Right atrium auricular region (tissue), 2 donors: ENCODE measurements around the gene FAM163A. TPM values are rescaled to one million over a fixed set of nuclear protein-coding genes. Genes with fewer than 3 reads are reported as not detected.

ENCODE experiments used
- DNase-seq: peaks from one replicate; pipeline ENCODE4 v3.0.0-alpha.2; 2019; ENCODE audit warnings: low spot score
- H3K27ac ChIP-seq, 2 donors: fragments of 200-600 bp; sonication (generic); 1 replicate in 1 of 2; 2 replicates in 1 of 2; pipeline ENCODE4 v1.5.1; 2016 to 2019
- H3K27me3 ChIP-seq, 2 donors: fragments of 200-600 bp; sonication (generic); one replicate each; pipeline versions ENCODE4 v1.5.1 to v1.6.0; 2017 to 2019
- H3K36me3 ChIP-seq: fragments of 200-600 bp; sonication (generic); one replicate; pipeline ENCODE4 v1.5.1; 2016
- H3K4me1 ChIP-seq, 2 donors: fragments of 200-600 bp; sonication (generic); one replicate each; pipeline versions ENCODE4 v1.5.1 to v1.6.0; 2017 to 2019
- H3K4me3 ChIP-seq, 2 donors: fragments of 200-600 bp; sonication (generic); 1 replicate in 1 of 2; 2 replicates in 1 of 2; pipeline ENCODE4 v1.5.1; 2017 to 2019; ENCODE audit warnings: mild to moderate bottlenecking in 1 of 2, moderate library complexity in 1 of 2
- H3K9me3 ChIP-seq, 2 donors: fragments of 200-600 bp; sonication (generic); one replicate each; pipeline ENCODE4 v1.5.1; 2019
- total RNA-seq, 2 donors: library from RNA; depleted of rRNA; stranded (reverse); fragments of >200 nt; gene quantifications; one replicate each; pipeline ENCODE4 v1.1.0, GENCODE V29; 2016
- TF ChIP-seq, protein P1 (sequence below), 2 donors: fragments of 200-600 bp; sonication (generic); IDR thresholded peaks; one replicate each; pipeline ENCODE4 v1.5.1; 2019; ENCODE audit warnings: antibody characterized with exemption in 2 of 2

Gene FAM163A
- total RNA-seq, 2 donors from 2014 or later, result not detected

DNA sequence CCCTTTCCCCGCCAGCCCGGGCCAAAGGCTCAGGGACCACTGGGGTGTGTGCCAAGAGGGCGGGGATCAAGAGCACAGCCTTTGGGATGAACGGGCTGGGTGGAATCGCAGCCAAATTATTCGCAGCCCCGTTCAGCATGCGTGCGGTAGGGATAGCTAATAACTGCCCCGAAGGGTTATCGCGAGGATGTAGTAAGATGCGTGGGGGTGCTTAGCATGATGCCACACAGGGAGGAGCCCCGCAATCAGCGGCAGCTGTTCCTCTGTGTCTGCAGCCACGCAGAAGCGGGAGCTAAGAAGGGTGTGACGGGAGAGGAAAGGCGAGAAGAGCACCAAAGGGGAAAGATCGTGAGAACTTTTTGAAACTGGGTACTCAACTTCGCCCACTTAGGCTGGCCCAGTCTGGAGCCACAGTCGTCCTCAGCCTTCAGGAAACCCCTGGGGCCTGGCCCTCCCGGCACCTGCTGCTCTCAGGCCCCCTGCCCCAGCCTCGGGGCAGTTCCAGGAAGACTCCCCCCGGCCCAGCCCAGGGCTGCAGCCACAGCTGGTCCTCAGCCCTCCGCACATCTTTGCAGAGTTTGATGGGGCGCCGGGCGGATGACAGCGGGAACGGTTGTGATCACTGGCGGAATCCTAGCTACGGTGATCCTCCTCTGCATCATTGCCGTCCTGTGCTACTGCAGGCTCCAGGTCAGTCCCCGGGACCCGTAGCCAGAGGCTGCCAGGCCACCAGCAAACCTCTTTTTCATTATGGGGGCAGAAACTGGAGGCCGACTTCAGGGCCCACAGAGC, 69.6 kb downstream of the FAM163A start:
- DNase-seq, result no peak
- Histone ChIP-seq H3K4me3 (no peak overlapping the region), H3K27me3 (no peaks in the 10 kb centered on the region), H3K27ac (no peak overlapping the region), H3K36me3 (no peaks in the 10 kb centered on the region), H3K4me1 (peaks cover 0 to 30% of the 10 kb centered on the region in 2 donors), H3K9me3 (no peaks in the 10 kb centered on the region)
- TF ChIP-seq, protein P1, sequence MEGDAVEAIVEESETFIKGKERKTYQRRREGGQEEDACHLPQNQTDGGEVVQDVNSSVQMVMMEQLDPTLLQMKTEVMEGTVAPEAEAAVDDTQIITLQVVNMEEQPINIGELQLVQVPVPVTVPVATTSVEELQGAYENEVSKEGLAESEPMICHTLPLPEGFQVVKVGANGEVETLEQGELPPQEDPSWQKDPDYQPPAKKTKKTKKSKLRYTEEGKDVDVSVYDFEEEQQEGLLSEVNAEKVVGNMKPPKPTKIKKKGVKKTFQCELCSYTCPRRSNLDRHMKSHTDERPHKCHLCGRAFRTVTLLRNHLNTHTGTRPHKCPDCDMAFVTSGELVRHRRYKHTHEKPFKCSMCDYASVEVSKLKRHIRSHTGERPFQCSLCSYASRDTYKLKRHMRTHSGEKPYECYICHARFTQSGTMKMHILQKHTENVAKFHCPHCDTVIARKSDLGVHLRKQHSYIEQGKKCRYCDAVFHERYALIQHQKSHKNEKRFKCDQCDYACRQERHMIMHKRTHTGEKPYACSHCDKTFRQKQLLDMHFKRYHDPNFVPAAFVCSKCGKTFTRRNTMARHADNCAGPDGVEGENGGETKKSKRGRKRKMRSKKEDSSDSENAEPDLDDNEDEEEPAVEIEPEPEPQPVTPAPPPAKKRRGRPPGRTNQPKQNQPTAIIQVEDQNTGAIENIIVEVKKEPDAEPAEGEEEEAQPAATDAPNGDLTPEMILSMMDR (IDR thresholded peaks at IDR 0.05), result no peak

- DNase-seq, result no peak
- no peaks in the 10 kb centered on the region for H3K36me3 ChIP-seq
- H3K27ac ChIP-seq, result no peak overlapping the region
Measured at GRCh38 chr1:179813626-179814545, 70.8 kb downstream of the FAM163A start.

DNA sequence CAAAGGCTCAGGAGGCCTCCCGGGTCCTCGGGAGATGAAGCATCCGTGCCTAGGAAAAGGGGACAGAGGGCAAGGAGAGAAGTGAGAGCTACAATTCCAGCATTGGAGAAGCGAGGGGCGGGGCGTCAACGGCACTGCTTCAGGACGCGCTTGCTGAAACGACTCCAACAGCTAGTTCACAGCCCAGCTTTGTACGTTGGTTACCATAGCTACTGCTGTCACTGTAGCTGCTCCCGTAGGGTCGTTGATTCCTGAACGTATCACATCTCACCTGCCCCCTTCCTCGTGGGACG, 71.4 kb downstream of the FAM163A start:
- Histone ChIP-seq H3K4me1 (peaks cover 0 to 30% of the 10 kb centered on the region in 2 donors), H3K27ac (peak overlapping the region in 1 of 2 donors; percentile 40), H3K9me3 (no peaks in the 10 kb centered on the region)

More at GRCh38 chr1:179813626-179814545, 70.8 kb downstream of the FAM163A start:
- Histone ChIP-seq H3K27me3 (no peaks in the 10 kb centered on the region), H3K9me3 (no peaks in the 10 kb centered on the region), H3K4me3 (peak overlapping the region in 1 of 2 donors; percentile 43), H3K4me1 (peaks cover 0 to 30% of the 10 kb centered on the region in 2 donors)
- TF ChIP-seq, protein P1 (IDR thresholded peaks at IDR 0.05), result no peak

GRCh38 chr1:179815641-179816040, 72.5 kb downstream of the FAM163A start:
- Histone ChIP-seq H3K36me3 (no peaks in the 10 kb centered on the region), H3K4me3 (peak overlapping the region in 1 of 2 donors; percentile 43), H3K27me3 (no peaks in the 10 kb centered on the region), H3K9me3 (no peaks in the 10 kb centered on the region), H3K4me1 (peaks cover 0 to 30% of the 10 kb centered on the region in 2 donors), H3K27ac (peak overlapping the region in 1 of 2 donors; percentile 34)
- TF ChIP-seq, protein P1 (IDR thresholded peaks at IDR 0.05), result no peak
- DNase-seq, result no peak

More for the DNA sequence above, 71.4 kb downstream of the FAM163A start:
- DNase-seq, result no peak
- H3K4me3 ChIP-seq, result peak overlapping the region; percentile 29 to 43
- no peaks in the 10 kb centered on the region for H3K36me3 ChIP-seq
- TF ChIP-seq, protein P1 (IDR thresholded peaks at IDR 0.05), result no peak
- H3K27me3 ChIP-seq, result no peaks in the 10 kb centered on the region

DNA sequence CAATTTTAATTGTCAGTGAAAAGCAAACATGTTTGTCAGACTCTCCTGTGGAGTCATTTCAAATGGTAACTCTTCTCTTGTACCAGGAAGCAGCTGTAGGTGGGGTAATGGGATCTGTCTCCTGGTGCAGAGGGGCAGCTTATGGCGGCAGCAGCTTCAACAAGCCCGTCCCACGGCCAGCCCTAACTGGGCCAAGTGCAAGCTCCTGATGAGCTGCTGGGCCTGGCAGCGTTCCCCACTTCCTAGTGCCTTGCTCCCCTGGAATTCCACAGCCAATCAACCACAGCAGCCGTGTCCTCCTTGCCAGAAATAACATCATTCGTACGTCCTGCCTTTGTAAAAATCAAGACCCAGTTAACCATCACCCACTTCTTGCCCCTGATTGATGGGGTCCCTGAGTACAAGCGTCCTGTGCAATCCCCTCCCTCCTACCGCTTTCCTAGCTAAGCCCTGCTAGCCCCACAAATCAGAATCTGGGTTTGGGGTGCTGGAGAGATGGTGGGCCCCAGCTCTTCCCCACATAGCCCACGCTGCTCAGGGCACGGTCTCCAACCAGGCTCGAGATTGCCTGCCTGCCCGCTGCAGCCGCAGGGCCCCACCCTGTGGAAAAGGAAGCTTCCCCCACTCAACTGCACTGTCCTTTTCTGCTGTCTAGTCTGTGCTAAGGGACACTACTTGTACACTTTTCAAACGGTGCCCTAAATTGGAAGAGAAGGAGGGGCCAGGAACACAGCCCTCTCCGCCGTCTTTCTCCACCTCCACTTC, 73.3 kb downstream of the FAM163A start:
- no peaks in the 10 kb centered on the region for H3K36me3 ChIP-seq
- no peaks in the 10 kb centered on the region for H3K27me3 ChIP-seq
- H3K9me3 ChIP-seq, result no peaks in the 10 kb centered on the region
- peak overlapping the region in 1 of 2 donors; percentile 34 for H3K27ac ChIP-seq
- peak; percentile 70 for DNase-seq
- TF ChIP-seq, protein P1 (IDR thresholded peaks at IDR 0.05), result no peak
- H3K4me3 ChIP-seq, result no peak overlapping the region
- H3K4me1 ChIP-seq, result peaks cover 0 to 30% of the 10 kb centered on the region in 2 donors
